ENCODE data around the gene IFNA14. TPM values are rescaled to one million over a fixed set of nuclear protein-coding genes. Genes with fewer than 3 reads are reported as not detected.
"Not testable (repeated sequence)": the region's sequence is repeated elsewhere in the genome, so short reads cannot be mapped to it uniquely, and the experiment has no call there.

The IFNA14 gene
- total RNA-seq, 4 donors from 2014 or later, result not detected

DNA sequence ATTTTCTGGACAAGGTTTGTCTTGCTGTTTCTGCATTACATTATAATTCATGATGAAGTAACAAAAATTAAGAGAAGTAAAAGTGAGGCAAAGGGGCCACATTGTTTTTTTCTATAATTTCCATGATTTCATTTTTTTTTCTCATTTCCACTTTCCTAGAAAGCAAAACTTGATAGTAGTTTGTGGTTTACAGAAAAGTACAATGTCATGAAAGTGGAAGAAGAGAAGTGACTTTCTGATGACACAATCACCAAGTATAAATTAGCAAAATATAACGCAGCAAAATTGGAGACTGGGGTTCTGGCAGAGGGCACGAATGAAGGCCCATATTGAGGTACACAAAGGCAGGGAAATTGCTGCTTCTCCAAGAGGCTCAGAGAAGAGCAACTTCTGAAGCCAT lies 5.0 kb upstream of the IFNA14 start:
- H3K4me1 ChIP-seq, result no peaks in the 10 kb centered on the region
- no peak overlapping the region for H3K4me3 ChIP-seq
- no peak overlapping the region for H3K27ac ChIP-seq (replicated peaks in 1 of 4)
- WGBS, result 53% methylated on average over 2 of the region's 2 CpGs
- no peaks in the 10 kb centered on the region for H3K9me3 ChIP-seq
- no peak for DNase-seq (ENCODE audit: extremely low spot score)
- TF ChIP-seq EP300 (IDR thresholded peaks at IDR 0.05) (no peak), CTCF (IDR thresholded peaks at IDR 0.05) (no peak), POLR2A (IDR thresholded peaks at IDR 0.05; ENCODE audit: low read depth) (no peak), POLR2AphosphoS5 (IDR thresholded peaks at IDR 0.05) (no peak)
- H3K27me3 ChIP-seq, result peaks cover 0 to 3% (median 0%) of the 10 kb centered on the region in 4 donors
- intact Hi-C loops (cut with DNase I), result no loop called here
- no peaks in the 10 kb centered on the region for H3K36me3 ChIP-seq

- H3K9me3 ChIP-seq; H3K4me1 ChIP-seq; H3K27ac ChIP-seq (replicated peaks in 1 of 4); H3K27me3 ChIP-seq; intact Hi-C loops (cut with DNase I); DNase-seq (ENCODE audit: extremely low spot score); H3K36me3 ChIP-seq; H3K4me3 ChIP-seq: not testable (repeated sequence)
- WGBS, result 13% methylated on average over 1 of the region's 1 CpG
Observed at GRCh38 chr9:21236360-21236714, 3.5 kb downstream of the IFNA14 start.

DNA sequence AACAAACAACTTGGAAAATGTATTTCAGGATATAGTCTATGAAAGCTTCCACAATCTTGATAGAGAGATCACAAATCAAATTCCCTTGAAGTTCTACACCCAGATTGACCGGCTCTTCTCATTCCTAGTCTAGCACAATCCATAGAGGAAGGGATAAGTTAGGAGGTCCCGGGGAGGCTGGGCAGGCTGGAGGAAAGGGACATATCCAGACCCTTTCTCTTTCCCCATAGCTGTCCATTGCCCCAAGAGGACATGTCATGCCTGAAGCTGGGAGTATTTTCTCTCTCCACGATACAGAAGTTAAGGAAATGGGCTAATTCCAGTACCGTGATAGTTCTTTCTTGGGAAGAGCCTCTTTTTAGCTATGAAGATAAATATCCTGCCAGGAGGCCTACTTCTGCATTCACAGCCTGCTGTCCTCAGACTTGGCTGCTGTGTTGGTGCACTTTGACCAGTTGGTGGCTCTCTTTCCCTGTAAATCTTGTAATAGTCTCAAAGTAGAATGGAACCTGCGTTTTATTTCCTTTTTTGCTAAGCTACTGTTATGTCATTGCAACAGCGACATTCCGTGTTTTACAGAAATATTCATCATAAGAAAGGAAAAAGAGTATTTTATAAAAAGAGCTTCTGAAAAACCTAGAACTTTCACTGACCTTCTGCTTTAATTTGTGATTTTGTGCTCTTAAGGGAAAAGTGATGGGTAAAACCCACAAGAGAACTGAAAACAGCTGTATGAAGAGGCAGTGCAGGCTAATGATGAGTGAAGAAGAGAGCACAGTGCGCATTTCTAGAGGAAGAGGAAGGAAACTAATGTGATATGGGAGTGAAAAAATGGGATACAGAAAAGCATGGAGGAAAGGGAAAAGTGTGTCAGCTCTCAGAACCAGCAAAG lies 4.1 kb downstream of the IFNA14 start:
- not testable (repeated sequence) for H3K36me3 ChIP-seq; H3K27me3 ChIP-seq; H3K4me3 ChIP-seq; H3K27ac ChIP-seq (replicated peaks in 1 of 4); DNase-seq (ENCODE audit: extremely low spot score); H3K4me1 ChIP-seq; H3K9me3 ChIP-seq
- TF ChIP-seq CTCF (IDR thresholded peaks at IDR 0.05), result peak; percentile 24 to 51 (median 37)
- WGBS, result 27% methylated on average over 8 of the region's 8 CpGs
- intact Hi-C loops (cut with DNase I), result loop anchor here (2.0 kb wide), 1 partner anchor 555 kb away; no protein-coding TSS in a partner anchor

DNA sequence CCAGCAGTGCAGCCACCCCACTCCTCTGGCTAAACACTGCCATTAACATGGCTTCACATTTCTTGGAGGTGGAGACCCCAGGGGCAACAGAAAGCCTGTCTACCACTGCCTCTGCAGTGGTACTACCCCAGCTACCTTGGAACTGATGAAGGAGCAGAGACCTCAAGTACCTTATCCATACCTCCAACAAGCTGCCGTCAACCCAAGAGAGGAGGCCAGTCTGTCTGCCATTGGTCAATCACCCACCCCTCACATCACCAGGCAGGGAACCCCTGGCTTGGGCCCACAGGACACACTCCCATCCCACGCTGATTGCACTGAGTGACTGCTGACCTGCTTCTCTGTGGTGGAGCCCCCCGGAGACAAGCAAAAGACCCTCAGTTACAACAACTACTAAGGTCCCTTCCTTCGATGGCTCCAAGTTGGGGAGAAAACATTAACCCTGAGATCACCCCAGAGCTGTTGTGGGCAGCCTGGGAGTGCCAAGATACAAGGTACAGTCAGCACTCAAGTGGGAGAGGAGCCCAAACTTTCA lies 5.6 kb downstream of the IFNA14 start:
- intact Hi-C loops (cut with DNase I), result loop anchor here (2.0 kb wide), 1 partner anchor 557 kb away; no protein-coding TSS in a partner anchor
- WGBS, result 86% methylated on average over 2 of the region's 4 CpGs
- no peaks in the 10 kb centered on the region for H3K36me3 ChIP-seq
- no peak for DNase-seq (ENCODE audit: extremely low spot score)
- no peaks in the 10 kb centered on the region for H3K9me3 ChIP-seq
- H3K4me3 ChIP-seq, result no peak overlapping the region
- H3K27me3 ChIP-seq, result no peaks in the 10 kb centered on the region
- H3K4me1 ChIP-seq, result peaks cover 0 to 4% (median 0%) of the 10 kb centered on the region in 4 donors
- no peak overlapping the region for H3K27ac ChIP-seq (replicated peaks in 1 of 4)
- TF ChIP-seq POLR2AphosphoS5 (IDR thresholded peaks at IDR 0.05) (no peak), POLR2A (IDR thresholded peaks at IDR 0.05; ENCODE audit: low read depth) (no peak), CTCF (IDR thresholded peaks at IDR 0.05) (no peak), EP300 (IDR thresholded peaks at IDR 0.05) (no peak)

GRCh38 chr9:21233258-21233657 lies 6.5 kb downstream of the IFNA14 start:
- DNase-seq (ENCODE audit: extremely low spot score), result no peak
- Histone ChIP-seq H3K27ac (replicated peaks in 1 of 4) (no peak overlapping the region), H3K4me3 (no peak overlapping the region), H3K36me3 (no peaks in the 10 kb centered on the region), H3K9me3 (no peaks in the 10 kb centered on the region), H3K27me3 (no peaks in the 10 kb centered on the region), H3K4me1 (peaks cover 0 to 4% (median 0%) of the 10 kb centered on the region in 4 donors)
- 100% methylated on average over 2 of the region's 2 CpGs for WGBS
- TF ChIP-seq POLR2AphosphoS5 (IDR thresholded peaks at IDR 0.05), result no peak
- TF ChIP-seq CTCF (IDR thresholded peaks at IDR 0.05), result no peak
- no peak for TF ChIP-seq EP300 (IDR thresholded peaks at IDR 0.05)
- TF ChIP-seq POLR2A (IDR thresholded peaks at IDR 0.05; ENCODE audit: low read depth), result no peak
- intact Hi-C loops (cut with DNase I), result no loop called here

All from esophagus muscularis mucosa (tissue), 4 donors.